Measurements from ENCODE around the gene NTRK3. TPM values are rescaled to one million over a fixed set of nuclear protein-coding genes. Genes with fewer than 3 reads are reported as not detected.

NTRK3 gene
- total and polyA plus RNA-seq, 8 donors, result 0.13 to 1.1 (median 0.60) TPM

DNA sequence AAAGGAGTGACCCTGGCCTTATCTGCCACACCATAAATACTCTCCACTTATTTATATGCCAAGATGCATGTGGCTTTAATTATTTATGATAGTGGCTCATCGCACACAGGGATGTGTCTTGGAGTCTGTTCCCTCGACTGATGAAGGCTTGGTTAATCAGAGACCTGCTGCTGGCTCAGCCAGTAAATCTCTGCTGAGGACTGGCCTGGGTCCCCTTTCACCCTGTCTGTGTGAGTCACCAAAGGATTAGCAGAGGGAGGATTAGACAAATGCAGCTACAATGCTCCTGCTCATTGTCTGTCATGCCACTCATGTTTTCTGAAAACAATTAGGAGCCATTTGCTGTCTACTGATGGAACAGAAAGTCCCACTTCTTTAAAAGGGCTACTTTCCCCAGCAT lies 226.8 kb downstream of the NTRK3 start:
- 46 to 48% methylated on average over 2 of the region's 2 CpGs for WGBS, 2 donors
- Histone ChIP-seq H3K27me3 (no peaks in the 10 kb centered on the region), H3K36me3 (no peaks in the 10 kb centered on the region), H3K9me3 (no peaks in the 10 kb centered on the region), H3K4me1 (no peaks in the 10 kb centered on the region), H3K27ac (no peak overlapping the region), H3K4me3 (no peak overlapping the region)
- DNase-seq (no peak), FAIRE-seq (no peak), ATAC-seq (no peak)
- TF ChIP-seq, protein P1, sequence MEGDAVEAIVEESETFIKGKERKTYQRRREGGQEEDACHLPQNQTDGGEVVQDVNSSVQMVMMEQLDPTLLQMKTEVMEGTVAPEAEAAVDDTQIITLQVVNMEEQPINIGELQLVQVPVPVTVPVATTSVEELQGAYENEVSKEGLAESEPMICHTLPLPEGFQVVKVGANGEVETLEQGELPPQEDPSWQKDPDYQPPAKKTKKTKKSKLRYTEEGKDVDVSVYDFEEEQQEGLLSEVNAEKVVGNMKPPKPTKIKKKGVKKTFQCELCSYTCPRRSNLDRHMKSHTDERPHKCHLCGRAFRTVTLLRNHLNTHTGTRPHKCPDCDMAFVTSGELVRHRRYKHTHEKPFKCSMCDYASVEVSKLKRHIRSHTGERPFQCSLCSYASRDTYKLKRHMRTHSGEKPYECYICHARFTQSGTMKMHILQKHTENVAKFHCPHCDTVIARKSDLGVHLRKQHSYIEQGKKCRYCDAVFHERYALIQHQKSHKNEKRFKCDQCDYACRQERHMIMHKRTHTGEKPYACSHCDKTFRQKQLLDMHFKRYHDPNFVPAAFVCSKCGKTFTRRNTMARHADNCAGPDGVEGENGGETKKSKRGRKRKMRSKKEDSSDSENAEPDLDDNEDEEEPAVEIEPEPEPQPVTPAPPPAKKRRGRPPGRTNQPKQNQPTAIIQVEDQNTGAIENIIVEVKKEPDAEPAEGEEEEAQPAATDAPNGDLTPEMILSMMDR (IDR thresholded peaks at IDR 0.05), result no peak
- intact Hi-C loops (cut with DNase I), result no loop called here

DNA sequence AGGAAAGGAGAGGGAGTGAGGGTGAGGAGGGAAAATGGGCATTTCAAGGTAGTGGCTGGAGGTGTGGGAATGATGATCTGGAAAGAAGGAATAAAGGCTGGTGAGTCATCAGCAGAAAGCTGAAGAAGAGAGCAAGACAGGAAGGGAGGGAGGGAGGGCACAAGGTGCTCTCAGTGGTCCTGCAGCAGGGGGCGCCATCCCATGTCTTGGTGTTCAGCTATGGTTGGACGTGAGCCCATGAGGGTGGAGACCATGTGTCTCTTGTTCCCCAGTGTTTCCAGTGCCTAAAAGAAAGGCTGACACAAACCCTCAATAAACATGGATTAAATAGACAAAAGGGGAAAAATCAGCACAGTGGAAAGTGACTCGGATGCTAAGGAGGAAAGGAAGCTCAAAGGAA lies 228.5 kb downstream of the NTRK3 start:
- FAIRE-seq (no peak), DNase-seq (no peak), ATAC-seq (no peak)
- no peaks in the 10 kb centered on the region for H3K27me3 ChIP-seq
- WGBS, 2 donors, result 38 to 53% methylated on average over 3 of the region's 3 CpGs
- intact Hi-C loops (cut with DNase I), result no loop called here
- H3K27ac ChIP-seq, result no peak overlapping the region
- H3K36me3 ChIP-seq, result no peaks in the 10 kb centered on the region
- no peaks in the 10 kb centered on the region for H3K4me1 ChIP-seq
- H3K9me3 ChIP-seq, result no peaks in the 10 kb centered on the region
- H3K4me3 ChIP-seq, result no peak overlapping the region
- TF ChIP-seq, protein P1 (IDR thresholded peaks at IDR 0.05), result no peak

DNA sequence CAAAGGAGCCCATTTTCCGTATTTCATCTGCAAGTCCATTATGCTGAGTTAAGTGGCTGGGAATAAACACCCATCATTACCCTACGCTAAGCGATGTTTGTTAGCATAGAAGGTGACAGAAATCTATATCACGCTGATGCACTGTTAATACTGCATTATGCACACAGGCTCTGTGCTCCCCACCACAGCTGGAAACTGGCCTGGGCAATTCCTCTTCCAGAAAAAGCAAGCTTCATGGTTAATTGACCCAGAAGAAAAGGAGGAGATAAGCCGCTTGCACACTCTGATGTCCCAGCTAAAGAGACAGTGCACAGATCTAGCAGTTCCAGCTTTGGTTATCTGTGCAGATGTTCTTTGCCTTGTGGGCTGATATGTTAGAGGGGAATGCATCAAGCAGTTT lies 232.6 kb downstream of the NTRK3 start:
- no peak for FAIRE-seq
- ATAC-seq, result no peak
- Histone ChIP-seq H3K9me3 (no peaks in the 10 kb centered on the region), H3K4me3 (no peak overlapping the region), H3K27me3 (no peaks in the 10 kb centered on the region), H3K27ac (no peak overlapping the region), H3K4me1 (no peaks in the 10 kb centered on the region), H3K36me3 (no peaks in the 10 kb centered on the region)
- TF ChIP-seq, protein P1 (IDR thresholded peaks at IDR 0.05), result no peak
- no peak for DNase-seq
- intact Hi-C loops (cut with DNase I), result no loop called here
- WGBS, 2 donors, result 75 to 78% methylated on average over 5 of the region's 5 CpGs

DNA sequence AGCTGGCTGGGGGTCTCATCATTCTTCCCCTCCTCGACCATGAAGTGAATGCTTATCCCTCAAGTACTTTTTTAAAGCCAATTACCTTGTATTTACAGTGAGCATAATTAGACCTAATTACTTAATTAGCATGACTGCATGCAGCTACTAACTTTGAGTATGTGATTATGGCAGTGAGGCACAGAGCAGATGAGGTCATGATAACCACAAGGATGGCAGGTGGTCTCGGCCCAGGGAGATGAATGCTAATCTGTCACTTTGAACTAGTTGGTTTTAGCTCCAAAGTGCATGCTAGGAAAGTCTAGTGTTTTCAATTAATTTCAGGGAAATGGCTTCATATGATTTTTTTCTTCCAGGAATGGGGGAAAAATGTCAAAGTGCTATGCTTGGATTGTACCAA lies 233.8 kb downstream of the NTRK3 start:
- intact Hi-C loops (cut with DNase I), result no loop called here
- ATAC-seq, result no peak
- H3K36me3 ChIP-seq, result no peaks in the 10 kb centered on the region

DNA sequence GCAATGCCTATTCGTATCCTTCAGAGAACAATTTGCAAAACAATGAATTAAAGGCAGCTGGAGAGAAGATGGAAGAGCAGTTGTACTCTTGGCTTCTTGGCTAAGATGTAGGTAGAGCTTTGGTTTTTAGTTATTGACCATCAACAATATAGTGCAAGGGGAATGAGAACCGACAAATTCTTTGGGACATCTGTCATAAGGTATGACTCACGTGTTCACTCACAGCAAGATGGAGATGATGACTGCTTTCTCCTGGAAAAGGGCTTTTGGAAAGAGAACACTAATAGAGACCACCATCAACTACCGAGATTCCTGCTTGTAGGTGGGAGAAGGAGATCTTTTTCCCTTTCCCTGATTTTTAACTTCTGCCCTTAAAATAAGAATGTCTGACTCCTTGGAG lies 234.9 kb downstream of the NTRK3 start:
- no peaks in the 10 kb centered on the region for H3K4me1 ChIP-seq
- FAIRE-seq (no peak), DNase-seq (no peak), ATAC-seq (no peak)
- no peaks in the 10 kb centered on the region for H3K9me3 ChIP-seq
- H3K4me3 ChIP-seq, result no peak overlapping the region
- TF ChIP-seq, protein P1 (IDR thresholded peaks at IDR 0.05), result no peak
- no peaks in the 10 kb centered on the region for H3K36me3 ChIP-seq
- no peaks in the 10 kb centered on the region for H3K27me3 ChIP-seq
- WGBS, 2 donors, result 47 to 60% methylated on average over 4 of the region's 4 CpGs
- H3K27ac ChIP-seq, result no peak overlapping the region
- intact Hi-C loops (cut with DNase I), result no loop called here

More for the DNA sequence above, 233.8 kb downstream of the NTRK3 start:
- H3K27ac ChIP-seq, result no peak overlapping the region
- H3K27me3 ChIP-seq, result no peaks in the 10 kb centered on the region
- H3K4me3 ChIP-seq, result no peak overlapping the region
- H3K4me1 ChIP-seq, result no peaks in the 10 kb centered on the region
- DNase-seq, result no peak
- no peaks in the 10 kb centered on the region for H3K9me3 ChIP-seq
- FAIRE-seq, result no peak
- WGBS, 2 donors, result 20 to 29% methylated on average over 2 of the region's 2 CpGs
- TF ChIP-seq, protein P1 (IDR thresholded peaks at IDR 0.05), result no peak
